ENCODE data around the gene CREB5.

DNA sequence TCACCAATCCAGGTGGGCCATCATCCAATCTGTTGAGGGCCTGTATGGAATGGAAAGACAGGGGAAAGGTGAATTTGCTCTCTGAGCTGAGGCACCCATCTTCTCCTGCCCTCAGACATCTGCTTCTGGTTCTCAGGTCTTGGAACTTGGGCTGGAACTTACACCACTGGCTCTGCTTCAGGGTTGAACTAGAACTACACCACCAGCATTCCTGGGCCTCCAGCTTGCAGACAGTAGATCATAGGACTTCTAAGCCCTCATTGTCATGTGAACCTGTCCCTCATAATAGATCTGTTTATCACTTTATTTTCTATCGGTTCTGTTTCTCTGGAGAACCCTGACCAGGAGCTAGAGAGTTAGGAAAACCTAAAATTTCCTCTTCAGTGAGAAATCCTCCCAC, 233.5 kb downstream of the CREB5 start:
- TF ChIP-seq, protein P1, sequence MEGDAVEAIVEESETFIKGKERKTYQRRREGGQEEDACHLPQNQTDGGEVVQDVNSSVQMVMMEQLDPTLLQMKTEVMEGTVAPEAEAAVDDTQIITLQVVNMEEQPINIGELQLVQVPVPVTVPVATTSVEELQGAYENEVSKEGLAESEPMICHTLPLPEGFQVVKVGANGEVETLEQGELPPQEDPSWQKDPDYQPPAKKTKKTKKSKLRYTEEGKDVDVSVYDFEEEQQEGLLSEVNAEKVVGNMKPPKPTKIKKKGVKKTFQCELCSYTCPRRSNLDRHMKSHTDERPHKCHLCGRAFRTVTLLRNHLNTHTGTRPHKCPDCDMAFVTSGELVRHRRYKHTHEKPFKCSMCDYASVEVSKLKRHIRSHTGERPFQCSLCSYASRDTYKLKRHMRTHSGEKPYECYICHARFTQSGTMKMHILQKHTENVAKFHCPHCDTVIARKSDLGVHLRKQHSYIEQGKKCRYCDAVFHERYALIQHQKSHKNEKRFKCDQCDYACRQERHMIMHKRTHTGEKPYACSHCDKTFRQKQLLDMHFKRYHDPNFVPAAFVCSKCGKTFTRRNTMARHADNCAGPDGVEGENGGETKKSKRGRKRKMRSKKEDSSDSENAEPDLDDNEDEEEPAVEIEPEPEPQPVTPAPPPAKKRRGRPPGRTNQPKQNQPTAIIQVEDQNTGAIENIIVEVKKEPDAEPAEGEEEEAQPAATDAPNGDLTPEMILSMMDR (IDR thresholded peaks at IDR 0.05; ENCODE audit: borderline replicate concordance, extremely low read depth, low read length, poor library complexity, severe bottlenecking): no peak
- no peak for TF ChIP-seq EZH2 (IDR thresholded peaks at IDR 0.05; ENCODE audit: borderline replicate concordance, low read depth, low read length, severe bottlenecking)

All from DND-41 (cell line).